ENCODE results near the gene MRPL10.

The MRPL10 gene

DNA sequence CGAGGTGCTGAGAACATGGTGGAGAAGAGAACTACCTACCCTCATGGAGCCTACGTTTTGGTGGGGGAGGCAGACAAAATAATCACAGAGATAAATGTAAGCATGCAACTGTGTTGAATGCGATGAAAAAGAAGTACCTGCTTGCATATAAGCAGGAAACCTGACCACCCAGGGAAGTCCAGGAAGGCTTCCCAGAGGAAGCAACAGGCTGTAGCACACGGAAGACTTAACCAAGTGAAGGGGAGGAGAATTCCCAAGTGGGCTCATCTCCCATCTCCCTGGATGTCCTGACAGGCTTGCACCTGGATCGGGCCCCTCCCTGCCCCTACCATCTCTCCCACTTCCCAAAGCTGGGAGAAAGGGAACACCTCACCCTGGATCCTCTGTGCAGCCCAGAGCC, 7.7 kb upstream of the MRPL10 start:
- no peak for DNase-seq

DNA sequence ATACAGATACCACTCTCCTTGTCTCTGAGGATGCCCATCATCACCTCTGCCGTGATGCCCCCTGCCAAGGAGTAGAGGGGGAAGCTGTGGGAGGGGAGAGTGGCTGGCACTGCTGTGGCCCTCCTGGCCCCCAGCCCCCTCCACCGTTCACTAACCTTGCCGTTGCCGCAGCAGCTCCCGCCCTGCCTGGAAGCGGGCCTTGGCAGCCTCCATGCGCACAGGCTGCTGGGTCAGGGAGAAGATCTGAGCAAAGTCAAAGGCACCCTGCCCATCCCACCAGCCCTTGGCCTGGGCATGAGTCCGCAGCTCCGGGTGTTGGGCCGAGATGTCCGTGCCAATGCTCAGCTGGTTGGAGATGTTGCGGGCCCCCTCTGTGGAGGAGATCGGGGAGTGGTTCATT, 7.3 kb upstream of the MRPL10 start:
- no peak for DNase-seq

DNA sequence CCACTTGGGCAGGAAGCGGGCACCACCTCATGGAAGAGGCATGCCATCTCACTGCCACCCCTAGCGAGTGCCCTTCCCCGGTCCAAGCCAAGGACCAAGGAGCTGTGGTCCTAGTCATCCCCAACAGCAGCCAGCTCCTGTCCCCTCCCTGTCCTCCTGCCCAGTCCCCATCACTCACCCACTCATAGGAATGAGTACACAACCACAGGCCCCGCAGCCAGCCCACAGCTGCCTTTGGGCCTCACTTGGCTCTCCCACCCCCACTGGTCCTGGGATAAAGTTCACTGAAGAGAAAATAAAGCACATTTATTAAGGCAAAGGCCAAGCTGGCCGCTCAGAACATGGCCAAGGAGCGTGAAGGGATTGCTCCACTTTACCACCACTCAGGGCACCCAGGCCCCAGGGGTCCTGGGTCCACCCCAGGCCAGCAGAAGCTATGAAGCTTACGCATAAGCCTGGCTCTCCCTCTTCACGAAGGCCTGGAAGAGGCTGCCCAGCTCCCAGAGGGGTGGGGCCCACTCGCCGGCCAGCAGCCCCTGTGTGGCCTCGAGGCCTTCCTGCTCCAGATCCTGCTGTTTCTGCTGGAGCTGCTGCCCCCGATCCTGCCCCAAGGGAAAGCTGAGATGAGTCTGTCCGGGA, 6.2 kb upstream of the MRPL10 start:
- DNase-seq: no peak

DNA sequence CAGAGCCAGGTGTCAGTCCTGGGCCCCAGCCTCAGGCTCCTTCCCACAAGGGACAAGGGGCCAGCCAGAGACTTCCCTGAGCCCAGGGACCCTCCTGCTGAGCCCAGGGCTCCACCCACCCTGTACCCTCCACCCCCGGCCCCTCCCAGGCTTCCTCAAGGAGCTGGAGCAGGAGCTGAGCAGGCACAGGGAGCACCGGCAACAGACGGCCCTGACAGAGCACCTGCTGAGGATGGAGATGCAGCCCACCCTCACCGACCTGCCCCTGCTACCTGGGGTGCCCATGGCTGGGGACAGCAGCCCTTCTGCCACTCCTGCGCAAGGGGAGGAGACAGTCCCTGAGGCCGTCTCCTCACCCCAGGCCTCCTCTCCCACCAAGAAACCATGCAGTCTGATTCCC, 5.3 kb upstream of the MRPL10 start:
- DNase-seq: no peak

DNA sequence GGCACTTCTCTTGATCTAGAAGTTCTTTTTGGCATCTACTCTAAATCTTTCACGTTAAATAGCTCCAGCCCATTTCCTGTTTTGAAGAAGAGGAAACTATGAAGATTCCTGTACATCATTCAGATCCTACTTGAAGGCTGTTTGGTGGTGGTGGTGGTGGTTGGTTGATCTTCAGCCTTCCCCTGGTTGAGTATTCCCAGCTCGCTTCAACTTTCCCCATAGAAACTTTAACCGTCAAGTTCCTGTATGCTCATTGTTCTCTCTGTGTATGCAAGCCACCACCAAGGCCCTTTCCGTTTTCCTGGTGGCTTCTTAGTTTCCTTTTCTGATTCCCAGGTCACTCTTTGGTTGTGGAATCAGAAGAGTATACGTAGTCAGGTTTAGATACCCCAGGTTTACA, 3.4 kb upstream of the MRPL10 start:
- DNase-seq: no peak

DNA sequence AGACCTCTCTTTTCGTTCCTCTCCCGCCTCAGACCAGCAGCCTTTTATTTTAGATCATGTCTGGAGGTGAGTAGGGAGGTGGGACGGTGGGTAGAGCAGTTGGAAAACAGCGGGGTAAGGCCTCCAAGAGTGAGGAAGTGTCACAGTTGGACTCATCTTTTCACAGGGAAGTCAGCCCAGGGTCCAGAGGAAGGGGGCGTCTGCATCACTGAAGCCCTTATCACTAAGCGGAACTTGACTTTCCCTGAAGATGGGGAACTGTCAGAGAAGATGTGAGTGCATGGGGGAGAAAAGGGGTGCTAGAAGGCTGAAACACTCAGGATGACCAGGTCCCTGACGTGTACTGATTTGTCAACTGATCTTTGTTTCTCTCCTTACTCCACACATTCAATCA, 590 bp upstream of the MRPL10 start:
- no peak for DNase-seq

DNA sequence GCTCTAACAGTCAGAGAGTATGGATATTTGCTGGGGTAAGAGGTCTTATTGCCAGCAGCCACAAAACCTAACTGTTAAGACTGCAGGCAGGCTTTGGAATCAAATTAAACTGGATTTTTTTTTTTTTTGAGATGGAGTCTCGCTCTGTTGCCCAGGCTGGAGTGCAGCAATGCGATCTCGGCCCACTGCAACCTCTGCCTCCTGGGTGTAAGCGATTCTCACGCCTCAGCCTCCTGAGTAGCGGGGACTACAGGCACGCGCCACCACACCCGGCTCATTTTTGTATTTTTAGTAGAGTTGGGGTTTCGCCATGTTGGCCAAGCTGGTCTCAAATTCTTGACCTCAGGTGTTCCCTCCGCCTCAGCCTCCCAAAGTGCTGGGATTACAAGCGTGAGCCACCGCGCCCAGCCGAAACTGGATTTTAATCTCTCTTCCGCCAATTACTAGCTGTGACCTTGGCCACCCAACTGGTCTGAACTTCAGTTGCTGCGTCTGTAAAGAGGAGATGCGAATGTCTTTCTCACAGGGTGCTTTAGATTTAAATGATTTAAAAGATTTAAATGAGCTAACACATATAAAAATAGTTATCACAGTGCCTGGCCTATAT, 842 bp downstream of the MRPL10 start:
- DNase-seq: no peak

DNA sequence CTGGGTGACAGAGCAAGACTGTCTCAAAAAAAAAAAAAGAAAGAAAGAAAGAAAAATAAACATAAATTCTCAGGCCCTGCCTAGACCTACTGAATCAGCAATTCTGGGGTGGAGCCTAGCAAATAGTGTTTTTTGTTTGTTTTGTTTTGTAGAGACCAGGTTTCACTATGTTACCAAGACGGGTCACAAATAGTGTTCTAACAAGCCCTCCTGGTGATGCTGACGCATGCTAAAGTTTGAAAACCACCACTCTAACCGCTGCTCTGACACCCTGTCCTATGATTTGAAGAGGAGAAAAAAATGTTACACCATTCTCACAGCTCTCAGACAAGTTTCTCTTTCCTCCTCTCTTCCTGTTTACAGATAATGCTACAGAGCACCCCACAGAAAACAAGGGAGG, 1.5 kb downstream of the MRPL10 start:
- DNase-seq: no peak

DNA sequence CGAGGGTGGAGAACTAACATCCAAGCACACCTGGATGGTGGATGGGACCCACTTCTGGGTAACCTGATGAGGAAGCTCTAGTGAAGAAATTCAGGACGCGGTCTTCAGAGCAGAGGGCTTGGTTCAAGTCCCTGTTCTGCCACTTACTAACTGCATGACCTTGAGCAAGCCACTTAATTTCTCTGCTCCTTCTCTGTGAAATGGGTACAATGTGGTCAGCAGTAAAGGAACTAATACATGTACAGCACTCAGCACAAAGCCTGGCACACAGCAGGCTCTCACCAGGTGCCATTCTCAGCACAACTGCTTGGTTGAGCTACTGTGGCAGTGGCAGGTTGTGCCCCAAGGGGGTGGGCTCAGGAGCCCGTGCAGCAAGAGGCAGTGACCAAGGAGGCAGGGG, 7.8 kb downstream of the MRPL10 start:
- no peak for DNase-seq

DNA sequence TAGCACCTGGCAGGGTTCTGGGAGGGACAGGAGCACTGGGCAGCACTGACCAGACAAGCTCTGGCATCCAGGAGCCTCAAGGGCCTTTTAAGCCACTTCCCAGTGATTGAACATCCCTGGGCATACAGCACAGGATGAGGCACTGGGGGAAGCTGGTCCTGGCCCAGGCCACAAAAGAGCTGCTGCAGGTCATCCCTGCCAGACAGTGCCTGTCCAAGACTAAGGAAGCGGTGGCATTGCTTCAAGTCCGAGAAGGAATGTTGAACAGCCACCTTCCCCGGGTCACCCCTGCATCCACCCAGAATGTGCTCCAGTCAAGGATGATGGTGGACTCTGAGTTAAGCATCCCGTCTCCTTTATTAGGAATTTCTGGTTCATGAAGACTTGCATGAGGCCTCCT, 8.6 kb downstream of the MRPL10 start:
- DNase-seq: no peak

DNA sequence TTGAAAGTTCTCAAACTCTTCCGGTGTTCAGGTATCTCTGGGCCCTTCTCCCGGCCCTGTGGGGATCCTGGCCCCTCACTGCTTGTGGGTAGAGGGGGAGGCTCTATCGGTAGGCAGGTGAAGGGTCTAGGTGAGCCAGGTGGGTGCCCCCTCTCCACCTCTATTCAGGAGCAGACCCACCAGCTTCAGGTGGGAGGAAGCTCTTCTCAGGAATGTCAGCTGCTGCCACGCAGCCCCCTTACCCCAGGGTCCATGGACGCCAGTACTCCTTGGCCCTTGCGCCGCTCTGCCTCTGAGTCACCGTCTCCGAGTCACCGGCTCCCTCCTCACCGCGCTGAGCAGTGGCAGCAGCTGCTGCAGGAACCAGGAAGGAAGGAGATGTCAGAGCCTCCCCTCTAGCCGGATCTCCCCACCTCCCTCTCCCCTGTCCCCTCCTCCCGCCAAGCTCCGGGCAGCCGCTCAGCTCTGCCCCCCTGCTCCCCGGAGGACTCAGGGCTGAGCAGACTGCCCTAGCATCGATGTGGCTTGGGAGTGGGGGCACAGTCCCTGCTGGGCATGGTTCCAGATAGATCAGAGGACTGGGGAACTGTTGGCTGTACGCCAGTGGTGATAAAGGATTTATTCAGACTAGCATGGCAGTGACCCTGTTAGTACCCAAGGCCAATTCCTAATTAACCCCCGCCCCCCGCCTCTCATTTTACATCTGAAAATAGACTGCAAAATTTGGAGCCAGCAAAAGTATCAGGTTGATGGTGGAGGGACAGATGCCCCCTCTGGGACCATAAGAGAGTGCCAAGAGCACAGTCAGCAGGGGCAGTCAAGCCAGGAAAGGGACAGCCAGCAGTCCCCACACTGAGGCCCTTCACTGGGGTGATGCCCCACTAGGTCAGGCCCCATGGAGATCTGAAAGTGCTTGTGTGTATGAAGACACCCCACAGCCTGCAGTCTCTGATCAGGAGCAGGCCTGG, 9.6 kb downstream of the MRPL10 start, which contains the start of gene OSBPL7:
TSS of gene OSBPL7 (minus strand) at position 371 of the 968 bp plus-strand sequence. CDS start 1,516 bp downstream, outside the sequence.
- DNase-seq: peak; percentile 38

DNA sequence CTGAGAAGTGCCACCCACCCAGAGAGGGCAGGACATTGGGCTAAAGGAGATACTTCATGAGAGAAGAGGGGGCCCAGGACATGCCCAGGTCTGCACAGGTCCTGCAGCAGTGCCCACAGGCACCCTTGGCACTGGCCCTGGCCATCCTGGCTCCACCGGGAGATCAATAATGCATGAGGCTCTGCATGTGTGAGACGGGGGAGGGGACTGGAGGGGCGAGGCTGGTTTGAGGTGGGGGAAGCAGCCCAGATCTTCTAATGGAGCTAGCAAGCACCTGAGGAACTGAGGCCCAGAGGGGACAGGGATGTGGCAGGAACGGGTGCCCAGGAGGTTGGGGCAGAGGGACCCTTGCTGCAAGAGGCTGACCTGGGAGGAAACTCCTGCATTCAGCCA, 10.3 kb downstream of the MRPL10 start:
- DNase-seq: no peak

DNA sequence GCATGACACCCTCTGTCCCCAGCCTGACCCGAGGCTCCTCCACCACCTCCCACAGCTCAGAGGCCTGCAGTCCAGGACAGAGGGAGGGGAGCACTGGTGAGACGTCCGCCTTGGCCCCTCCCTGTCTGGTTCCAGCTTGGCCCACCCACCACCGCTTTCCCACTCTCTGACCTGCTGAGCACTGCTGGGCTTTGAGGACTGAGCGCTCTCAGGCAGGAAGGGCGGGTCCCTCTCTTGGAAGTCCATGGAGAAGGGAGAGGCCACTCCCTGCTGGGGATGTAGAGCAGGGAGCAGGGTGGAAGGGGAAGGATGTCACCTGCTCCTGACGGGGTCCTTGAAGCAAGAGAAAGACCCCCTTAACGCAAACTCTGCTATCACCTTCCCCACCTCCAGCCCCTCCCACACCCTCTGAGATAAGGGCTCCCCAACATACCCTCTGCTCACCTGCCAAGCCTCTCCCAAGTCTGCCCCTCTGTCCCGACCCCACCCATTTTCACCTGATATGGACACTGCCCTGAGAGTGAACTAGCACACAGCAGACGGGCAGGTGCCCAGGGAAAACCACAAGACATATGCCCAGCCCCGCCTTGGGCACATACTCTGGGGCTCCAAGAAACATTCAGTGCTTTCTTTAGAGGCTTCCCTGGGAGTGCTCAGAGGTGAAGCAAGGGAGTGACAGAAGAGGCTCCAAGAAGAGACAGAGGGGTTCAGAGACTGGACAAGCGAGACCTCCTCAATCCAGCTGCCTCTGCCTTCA, 11.1 kb downstream of the MRPL10 start:
- no peak for DNase-seq

DNA sequence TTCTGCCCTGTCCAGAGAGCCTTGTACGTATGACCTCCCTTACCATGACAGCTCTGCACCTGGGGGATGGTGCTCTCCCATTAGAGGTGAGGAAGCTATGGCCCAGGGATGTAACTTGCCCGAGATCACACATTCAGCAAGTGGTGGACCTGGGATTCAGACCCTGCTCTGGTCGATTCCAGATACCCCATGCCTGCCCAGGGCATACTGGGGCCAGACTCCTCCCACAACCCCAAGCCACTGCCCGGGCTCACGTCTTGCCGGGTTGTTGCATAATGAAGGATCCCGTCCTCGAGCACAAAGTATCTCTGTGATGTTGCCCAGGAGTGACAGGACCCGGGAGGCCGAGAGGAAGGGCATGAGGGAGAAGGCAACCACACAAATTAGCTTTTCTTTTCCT, 11.9 kb downstream of the MRPL10 start:
- DNase-seq: no peak

DNA sequence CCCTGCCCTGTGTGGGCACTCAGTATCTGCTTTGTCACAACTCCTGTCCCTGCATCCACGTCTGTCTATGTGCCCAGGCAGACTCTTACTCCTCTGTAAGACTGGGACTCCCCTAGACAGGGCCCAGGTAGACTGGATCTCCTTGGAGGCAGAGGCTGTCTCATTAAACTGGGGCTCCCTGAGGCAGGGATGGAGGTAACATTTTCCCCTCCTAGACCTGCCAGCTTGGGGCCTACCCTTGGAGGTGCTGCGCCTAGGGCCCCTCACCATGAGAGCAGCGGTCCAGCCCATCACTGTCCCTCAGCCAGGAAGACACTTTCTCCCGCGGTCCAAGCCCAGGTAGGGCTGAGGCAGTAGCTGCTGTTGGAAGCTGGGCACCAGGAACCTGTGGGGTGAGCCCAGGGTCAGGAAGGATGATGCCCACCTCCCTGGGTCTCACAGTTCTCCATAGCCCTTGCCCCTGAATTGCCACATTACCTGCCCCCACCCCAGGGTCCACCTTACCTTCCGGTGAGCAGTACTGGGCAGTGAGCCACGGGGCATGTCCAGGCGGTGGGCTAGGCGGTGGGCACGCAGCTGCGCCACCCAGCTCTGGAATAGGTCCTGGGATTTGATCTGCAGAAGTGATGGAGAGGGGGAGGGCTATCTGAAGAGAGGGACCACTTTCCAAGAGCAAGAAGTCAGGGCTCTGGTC, 13.2 kb downstream of the MRPL10 start:
- no peak for DNase-seq

DNA sequence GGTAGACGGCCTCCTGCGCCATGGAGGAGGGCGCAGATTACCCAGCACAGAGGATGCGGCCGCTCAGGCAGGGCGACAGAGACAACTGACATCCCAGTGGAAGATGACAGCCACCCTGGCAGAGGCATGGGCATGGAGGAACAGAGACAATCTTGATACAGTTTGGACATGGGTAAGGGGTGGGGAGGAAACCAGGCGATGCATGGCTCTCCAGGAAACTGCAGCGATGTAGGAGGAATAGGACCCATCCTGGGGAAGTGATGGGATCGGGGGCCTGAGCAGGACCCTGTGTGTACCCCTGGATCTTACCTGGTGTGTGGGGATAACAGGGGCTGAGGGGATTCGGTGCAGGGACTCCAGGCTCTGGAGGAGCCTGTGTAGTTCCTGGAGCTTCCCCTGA, 14.4 kb downstream of the MRPL10 start:
- DNase-seq: no peak

DNA sequence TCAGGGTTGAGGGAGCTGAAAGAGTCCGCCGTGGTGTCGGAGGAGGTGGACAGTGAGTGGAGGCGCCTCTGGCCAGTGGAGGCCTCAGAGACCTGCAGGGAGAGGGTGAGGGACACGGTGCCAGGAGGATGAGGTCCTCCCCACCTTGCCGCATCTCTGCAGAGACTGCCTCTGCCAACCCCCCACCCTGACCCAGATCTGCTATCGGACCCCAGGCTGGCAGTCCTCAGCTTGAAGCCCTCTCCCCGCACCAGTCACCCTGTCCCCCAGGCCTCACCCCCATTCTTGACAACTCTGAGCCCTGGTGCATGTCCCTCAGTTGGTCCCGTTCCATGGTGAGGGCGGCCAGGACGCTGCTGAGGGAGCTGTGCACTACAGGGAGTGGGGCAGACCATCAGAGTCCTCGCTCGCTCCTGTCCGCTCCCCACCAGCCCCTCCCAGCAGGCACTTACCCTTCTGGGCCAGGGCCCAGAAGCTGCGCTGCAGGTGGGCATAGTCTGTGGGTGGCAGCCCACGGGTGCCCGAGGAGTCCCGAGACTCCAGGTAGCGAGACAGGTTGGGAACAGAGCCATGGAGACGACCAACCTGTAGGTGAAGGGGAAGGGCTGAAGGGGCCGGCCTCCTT, 15.1 kb downstream of the MRPL10 start:
- no peak for DNase-seq

DNA sequence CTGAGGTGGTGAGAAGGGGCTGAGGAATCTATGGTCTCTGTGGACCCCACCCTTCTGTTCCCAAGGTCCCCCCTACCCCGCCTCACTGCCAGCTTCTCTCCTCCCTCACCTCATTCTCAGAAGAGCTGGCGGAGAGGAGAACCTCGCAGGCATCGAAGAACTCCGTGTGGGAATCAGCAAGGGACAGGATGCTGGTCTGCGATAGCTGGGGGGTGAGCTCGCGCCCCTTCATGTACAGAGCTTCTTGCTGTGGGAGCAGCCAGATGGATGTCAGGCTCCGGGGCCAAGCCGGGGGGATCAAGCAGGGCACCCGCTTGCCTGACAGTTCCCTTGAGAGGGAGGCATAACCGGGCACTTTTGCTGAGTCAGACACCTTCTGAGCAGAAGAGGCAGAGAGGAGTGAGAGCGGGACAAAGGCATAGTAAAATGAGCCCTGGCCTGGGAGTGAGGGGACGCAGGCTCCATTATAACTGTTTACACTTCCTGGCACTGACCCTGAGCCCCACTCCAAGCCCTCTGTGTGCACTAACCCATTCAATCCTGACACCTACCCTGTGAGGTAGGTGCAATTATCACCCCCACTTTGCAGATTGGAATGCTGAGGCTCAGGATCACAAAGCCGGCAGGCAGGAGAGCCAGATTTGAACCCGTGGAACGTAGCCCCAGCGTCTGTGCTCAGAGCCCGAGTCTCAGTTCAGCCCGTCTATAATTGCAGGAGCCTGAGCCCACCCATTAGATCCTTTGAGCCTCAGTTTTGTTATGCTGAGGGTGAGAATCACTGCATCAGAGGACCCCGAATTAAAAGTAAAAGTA, 16.0 kb downstream of the MRPL10 start:
- no peak for DNase-seq

DNA sequence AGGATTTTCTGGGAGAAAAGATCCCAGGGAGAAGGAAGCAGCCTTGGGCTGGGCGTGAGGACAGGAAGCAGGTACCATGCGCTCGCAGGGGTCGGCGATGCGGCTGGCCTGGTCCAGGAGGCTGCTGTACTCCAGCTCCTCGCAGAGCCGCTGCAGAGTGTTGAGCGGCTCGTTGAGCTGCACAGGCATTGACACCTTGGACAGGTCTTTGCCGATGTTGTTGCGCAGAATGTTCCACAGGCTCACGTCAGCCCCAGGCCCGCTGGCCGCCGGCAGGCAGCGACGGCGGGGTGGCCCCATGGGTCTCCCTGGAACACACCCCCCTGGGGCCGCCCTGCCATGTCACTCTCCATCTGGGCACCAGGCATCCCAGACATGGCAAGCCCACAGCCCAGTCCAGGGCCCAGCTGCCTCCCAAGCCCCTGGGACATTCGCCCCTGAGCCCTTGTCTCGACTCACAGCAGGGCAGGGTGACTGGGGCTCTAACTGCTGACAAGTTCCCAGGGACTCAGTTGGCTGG, 17.8 kb downstream of the MRPL10 start:
- DNase-seq: no peak

DNA sequence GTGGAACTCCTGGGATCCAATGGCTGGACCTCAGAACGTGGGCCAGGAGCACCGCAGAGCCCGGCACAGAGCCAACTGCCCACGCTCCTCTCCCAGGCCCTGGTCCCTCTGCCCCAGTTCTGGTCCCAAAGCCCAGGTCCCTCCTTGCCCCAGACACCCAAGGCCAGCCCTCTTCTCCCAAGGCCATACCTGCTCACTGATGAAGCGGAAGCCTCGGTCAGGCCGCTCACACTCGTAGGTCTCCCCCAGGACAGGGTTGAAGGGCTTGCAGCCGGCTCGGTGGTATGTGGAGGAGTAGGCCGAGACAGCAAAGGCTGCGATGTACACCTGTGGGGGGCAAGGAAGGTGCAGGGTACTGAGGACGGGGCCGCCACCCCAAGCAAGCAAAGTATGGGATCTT, 18.3 kb downstream of the MRPL10 start:
- DNase-seq: no peak
